ENCODE results near the gene CASZ1.

CASZ1 gene

GRCh38 chr1:10620776-10621175 is 175.7 kb downstream of the CASZ1 start:
- no peak for DNase-seq

DNA sequence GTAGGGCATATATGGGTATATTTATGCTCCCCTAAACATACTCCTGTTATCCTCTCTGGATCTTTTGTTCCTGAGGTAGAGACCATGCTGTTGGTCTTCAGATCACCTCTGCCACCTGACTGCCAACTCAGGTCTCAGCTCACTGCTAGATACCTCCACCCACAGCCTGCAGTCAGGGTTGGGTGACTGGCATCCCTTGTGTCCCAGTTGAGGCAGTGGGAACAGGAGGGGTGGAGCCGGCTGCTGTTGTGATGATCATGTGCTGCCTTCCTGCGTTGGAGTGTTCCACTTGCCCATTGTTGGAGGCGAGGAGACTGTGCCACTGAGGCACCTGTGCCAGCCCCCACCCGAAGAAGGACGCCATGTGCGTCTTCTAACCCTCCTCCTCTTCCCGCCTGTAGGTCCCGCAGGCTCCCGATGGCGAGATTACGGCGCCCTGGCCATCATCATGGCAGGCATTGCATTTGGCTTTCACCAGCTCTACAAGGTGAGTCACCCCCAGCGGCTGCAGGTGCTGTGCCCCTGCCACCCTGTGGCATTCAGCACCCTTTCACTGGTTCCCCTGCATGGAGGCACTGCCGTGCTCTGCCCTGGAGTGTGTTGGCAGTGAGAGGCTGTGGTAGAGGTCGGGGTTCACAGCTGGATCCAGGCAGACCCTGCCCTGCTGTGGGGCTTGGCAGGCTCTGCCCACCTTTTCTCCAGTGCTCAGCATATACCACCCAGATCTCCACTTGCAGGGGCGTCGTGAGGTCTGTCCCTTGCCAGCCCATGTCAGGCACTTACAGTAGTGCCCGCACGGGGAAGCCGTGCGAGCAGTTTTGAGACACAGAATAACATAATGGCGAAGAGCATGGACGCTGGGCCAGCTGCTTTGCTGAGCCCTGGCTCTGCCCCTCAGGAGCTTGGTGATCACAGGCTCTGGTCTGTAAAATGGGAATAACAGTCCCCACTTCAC is 178.2 kb downstream of the CASZ1 start:
- no peak for DNase-seq

DNA sequence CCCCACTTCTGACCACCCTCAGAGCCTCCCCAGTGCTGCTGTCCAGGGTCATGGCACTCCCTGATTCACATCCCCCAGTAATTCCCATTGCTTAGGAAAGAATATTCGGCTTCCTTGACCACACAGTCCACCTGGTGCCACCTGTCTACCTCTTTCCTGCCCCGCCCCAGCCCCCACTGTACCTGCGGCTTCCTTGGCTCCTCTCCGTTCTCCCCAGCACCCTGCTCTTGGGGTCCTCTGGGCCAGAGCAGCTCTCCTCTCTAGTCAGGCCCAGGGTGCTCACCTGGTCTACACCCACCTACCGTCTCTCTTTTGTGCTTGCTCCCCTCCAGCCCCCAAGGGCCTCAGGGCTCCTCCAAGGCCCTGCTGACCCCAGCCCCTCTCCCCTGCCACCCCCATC is 179.1 kb downstream of the CASZ1 start:
- DNase-seq = no peak

GRCh38 chr1:10616696-10617095 is 179.8 kb downstream of the CASZ1 start:
- no peak for DNase-seq

DNA sequence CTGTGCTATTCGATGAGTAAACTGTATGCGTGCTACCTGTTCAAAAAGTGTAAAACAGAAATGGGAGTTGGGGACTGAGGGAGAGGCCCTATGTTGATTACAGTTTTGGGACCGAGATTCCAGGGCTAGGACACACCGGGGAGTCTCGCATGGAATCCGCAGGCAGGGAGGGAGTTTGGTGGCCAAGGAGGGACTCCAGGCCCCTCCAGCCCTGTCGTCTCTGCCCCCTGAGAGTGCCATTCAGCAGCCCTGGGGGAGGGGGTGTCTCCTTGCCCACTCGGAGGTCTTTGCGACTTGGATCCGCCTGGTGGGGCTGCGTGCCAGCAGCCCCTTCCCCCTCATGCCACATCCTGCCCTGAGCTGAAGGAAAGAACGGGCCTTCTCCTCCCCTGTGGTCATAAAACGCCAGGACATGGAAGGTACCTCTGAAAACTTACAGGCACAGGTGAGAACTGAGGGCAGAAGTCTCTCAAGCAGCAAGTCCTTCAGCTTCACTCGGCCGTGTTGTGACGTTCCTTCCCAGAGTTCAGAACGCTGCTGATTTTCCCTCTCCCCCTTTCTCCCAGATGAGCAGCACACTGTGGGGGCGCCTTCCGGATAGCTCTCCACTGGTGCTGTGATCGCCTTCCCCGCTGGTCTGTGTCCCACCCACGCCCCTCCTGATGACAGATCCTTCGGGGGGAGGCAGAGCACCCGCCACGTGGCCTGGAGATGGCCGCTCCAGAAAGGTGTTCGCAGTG is 180.3 kb downstream of the CASZ1 start:
- DNase-seq = no peak

DNA sequence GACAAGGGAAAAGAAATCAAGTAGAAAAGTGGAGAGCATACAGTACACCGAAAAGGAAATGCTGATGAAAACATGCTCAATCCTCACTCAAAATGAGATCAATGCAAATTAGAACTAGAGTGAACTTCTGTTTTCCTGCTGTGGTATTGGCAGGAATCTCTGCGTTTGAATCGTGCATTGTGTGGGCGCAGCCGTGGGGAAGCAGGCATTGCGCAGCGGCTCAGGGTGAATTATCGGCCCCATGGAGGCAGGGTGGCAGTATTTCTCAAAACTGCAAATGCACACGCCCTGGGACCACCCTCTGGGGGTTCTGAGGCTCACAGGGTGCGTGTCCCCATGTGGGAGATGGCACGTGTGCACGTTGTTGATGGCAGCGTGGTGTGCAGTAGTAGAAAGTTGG is 181.1 kb downstream of the CASZ1 start:
- no peak for DNase-seq

DNA sequence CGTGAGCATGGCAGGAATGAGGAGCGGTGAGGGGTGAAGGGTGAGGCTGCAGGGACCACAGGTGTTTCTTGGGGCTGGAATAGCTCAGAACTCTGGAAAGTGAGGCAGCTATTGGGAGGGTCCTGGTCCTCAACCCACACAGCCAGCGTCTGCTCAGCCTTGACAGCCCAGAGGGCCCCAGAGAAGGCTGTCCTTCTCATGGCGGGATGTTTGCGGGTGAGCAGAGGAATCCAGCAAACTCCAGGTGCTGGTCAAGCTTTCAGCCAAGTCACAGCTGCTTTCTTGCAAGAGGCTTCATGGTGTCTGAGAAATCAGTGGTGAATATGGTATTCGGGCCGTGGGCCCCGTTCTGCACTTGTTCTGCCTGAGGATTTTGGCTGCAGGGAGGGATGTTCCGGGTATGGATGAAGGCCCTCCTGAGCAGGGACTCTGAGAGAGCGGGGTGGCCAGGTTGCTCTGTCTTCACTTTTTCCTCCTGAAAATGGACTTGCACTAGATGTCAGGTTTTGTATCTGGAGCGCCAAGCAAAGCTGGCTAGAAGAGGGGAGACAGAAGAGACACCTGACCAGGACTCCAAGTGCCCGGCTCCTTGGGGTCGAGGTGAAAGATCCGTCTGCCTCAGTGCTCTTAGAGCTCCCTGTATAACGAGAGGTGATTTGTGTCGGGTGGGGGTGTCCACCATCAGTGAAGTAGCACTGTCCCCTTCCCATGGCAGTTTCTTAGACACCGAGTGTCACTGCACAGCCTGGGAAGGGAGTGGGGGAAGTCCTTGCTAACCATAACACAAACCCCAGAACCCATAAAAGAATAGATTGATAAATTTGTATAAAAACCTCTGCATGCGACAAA is 181.8 kb downstream of the CASZ1 start:
- no peak for DNase-seq

DNA sequence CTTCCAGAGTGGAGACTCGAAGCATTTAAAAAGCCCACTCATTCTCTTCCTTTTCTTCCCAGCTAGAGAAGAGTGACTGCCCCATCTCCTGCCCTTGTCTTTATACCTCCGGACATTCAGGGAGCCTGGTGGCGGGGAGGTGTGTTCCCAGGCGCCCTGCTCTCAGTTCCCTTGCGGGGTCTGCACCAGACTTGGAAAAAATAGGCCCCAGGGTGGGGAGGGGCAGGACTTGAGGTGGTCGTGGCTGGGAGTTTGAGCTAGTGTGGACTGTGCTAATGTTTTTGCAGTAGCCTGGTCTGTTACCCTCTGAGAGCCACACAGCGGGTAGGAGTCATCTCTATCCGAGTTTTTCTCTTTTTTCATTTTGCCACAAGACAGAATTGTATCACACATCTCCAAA is 182.6 kb downstream of the CASZ1 start:
- DNase-seq = no peak

GRCh38 chr1:10613340-10613739 is 183.1 kb downstream of the CASZ1 start:
- DNase-seq = no peak

GRCh38 chr1:10612436-10613160 is 183.8 kb downstream of the CASZ1 start:
- DNase-seq = no peak

DNA sequence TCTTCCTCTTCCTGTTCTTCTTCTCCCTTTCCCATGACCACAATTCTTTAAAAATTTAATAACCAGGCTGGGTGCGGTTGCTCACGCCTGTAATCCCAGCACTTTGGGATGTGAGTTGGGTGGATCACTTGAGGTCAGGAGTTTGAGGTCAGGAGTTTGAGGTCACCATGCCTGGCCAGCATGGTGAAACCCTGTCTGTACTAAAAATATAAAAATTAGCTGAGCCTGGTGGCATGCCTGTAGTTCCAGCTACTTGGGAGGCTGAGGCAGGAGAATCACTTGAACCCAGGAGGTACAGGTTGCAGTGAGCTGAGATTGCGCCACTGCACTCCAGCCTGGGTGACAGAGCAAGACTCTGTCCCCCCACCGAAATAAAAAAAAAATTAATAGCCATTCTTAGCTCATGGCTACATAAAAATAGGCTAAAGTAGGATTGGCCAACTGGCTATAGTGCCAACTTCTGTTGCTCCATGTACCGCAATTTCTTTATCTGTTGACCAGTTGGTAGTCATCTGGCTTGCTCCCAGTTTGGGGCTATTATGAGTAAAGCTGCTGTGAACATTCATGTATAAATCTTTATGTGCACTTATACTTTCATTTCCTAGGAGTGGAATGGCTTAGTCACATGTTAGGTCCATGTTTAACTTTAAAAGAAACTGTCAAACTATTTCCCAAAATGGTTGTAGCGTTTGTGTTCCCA is 185.4 kb downstream of the CASZ1 start:
- no peak for DNase-seq

DNA sequence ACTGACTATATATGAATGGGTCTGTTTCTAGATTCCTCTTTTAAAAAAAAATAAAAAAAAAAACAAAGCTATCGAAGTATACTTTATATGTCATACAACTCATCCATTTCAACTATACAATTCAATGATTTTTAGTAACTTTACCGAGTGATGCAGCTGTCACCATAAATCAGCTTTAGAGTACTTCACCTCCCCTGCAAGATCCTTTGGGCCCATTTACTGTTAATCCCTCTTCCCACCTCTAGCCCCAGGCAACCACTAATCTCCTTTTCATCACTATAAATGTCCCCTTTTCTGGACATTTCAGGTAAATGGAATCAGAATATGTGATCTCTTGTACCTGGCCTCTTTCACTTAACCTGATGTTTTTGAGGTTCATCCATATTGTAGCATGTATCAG is 187.8 kb downstream of the CASZ1 start:
- DNase-seq = no peak

- no peak for DNase-seq
Observed at GRCh38 chr1:10607228-10607627, 189.2 kb downstream of the CASZ1 start.

GRCh38 chr1:10606064-10606463 is 190.4 kb downstream of the CASZ1 start:
- no peak for DNase-seq

DNA sequence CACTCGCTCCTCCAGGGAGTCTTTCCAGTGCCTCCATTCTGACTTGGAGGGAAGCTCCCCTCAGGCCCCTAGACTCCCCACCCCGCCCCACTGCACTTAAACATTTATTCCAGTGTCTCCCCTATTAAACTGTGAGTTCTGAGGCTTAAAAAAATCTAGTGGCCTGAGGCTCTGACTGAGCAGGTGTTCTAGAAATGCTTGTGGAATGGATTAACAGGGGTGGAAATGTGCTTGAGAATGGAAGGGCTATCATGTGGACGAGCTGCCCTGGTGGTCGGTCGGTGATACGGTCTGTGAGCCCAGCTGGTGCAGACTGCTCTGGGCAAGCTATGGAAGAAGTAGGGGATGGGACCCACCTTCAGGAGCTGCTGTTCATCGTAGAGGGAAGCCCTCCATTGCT is 191.5 kb downstream of the CASZ1 start:
- DNase-seq = no peak

DNA sequence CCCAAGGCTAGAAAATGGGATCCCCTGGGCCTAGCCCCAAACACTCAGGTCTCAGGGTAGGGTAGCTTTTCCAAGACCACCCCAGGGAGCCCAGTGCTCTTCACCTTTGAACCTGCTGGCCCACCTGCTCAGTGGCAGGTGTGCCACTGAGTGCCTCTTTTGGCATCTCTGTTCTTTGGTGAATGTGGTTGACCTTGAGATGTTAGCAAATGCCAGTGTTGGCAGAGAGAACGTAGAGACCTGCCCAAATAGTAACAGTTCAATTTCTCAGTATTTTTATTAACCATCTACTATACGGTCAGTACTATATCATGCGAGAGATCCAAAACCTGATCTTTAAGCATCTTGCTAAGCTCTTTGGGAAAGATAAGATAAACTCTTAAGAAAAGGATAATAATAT is 193.5 kb downstream of the CASZ1 start:
- no peak for DNase-seq

DNA sequence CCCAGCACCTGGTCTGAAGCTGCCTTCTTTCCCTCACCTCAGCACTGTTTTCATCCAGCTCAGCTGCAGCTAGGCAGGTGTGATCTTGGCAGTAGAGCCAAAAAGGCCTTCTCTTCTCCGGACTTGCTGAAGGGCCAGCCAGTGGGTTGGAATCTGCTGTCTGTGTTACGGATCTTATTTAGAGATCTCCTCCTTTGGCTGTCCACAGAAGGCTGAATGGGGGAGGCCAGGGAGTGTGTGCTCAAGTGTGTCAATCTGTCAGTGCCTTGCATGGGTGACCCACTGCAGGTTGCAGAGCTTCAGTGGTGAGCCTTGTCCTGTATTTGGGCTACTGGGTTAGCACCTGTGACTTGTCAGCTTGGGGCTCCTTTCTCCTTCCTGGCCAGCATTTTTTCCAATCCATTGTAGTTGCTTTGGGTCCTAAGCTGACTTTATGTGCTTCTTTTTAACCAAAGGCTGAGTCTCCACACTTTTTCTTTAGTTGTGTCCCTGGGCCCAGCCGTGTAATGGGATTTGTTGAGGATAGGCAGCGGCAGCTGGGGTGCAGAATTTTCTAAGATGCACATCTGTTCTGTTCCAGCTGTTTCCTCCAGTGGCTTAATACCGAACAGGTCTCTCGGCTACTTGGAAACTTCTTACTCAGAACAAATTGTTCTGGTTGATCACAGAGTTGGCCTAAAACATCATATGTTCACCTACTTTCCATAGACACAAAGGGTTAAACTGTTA is 194.9 kb downstream of the CASZ1 start:
- DNase-seq = no peak

- no peak for DNase-seq
Observed at GRCh38 chr1:10599194-10599861, 197.1 kb downstream of the CASZ1 start.

- peak; percentile 8 for DNase-seq
Observed at GRCh38 chr1:10598389-10598702, 198.1 kb downstream of the CASZ1 start.

DNA sequence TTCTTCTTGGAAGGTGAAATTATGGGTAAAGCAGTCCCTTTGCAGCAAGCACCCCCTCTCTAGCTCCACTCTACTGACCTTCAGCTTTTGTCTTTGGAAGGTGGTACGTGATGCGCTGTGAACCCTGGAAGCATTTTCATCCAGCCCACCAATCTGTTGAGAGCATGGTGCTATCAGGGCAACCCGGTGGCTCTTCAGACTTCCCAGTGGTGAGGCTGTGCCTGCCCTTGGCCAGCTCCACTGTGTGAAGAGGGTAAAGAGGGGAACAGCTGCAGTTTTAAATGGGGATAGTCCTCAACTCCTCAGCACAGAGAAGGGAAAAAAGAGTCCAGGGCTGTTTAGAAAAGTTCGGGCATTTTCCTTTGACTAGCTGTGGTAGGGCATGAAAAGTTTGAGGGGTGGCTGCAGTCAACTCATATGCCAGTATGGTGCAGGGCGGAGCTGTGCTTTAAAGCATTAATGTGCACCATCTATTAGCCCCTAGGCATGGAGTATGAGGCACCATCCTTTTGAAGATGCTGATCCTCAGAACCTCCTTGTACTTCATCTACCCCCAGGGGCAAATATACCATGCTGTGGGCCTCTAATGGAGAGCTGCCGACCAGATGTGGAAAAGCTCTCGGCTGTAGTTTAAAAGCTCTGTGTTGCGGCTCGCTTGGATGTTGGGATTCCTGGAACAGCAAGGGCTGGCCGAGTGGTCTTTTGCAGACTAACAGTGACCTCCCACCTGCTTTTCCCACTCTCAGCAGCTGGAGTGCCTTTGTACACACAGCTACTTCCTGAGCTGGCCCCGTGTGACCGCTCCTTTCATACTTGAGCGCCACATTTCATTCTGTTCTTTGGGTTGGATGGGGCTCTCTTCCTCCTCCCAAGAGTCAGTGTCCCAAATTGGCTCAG is 198.7 kb downstream of the CASZ1 start:
- DNase-seq = no peak
